HepG2 (cell line): ENCODE measurements around the gene AP5Z1. TPM values are rescaled to one million over a fixed set of nuclear protein-coding genes. Genes with fewer than 3 reads are reported as not detected.

Source experiments
- AGO2 ChIP-seq: fragments of 200-400 bp; formaldehyde crosslinking; optimal IDR thresholded peaks from 2 replicates; pipeline ENCODE3; 2017; ENCODE audit warnings: mild to moderate bottlenecking, low read depth, low read length, moderate library complexity
- ATAD3A ChIP-seq: sonication (generic); formaldehyde crosslinking; IDR thresholded peaks from 2 replicates; pipeline ENCODE4 v1.4.0; 2020; ENCODE audit warnings: missing genetic modification reagents
- CEBPG ChIP-seq: IDR thresholded peaks from 2 replicates; pipeline ENCODE4 v1.6.1; 2016
- ESRRA ChIP-seq: sonication (generic); formaldehyde crosslinking; IDR thresholded peaks from 2 replicates; pipeline ENCODE4 v1.5.1; 2020; ENCODE audit warnings: mild to moderate bottlenecking, low read depth, missing genetic modification reagents
- FOXA1 ChIP-seq, 2 experiments: fragments of 450-650 bp in 1 of 2; sonication (generic) in 1 of 2; formaldehyde crosslinking in 1 of 2; IDR thresholded peaks; 2 replicates each; pipeline versions ENCODE4 v1.4.0 to v1.6.1; 2016 to 2020; ENCODE audit warnings: missing genetic modification reagents in 1 of 2
- LCORL ChIP-seq, 2 experiments: fragments of 450-650 bp in 1 of 2; sonication (generic) in 1 of 2; formaldehyde crosslinking in 1 of 2; IDR thresholded peaks; 2 replicates each; pipeline versions ENCODE4 v1.5.0 to v1.6.1; 2017 to 2020; ENCODE audit warnings: antibody characterized with exemption in 1 of 2, missing genetic modification reagents in 1 of 2
- MTF1 ChIP-seq: sonication (generic); formaldehyde crosslinking; IDR thresholded peaks from 2 replicates; pipeline ENCODE4 v1.5.0; 2020; ENCODE audit warnings: missing genetic modification reagents
- RAD21 ChIP-seq: fragments of 450-650 bp; formaldehyde crosslinking; IDR thresholded peaks from 2 replicates; pipeline ENCODE4 v1.5.0; 2020; ENCODE audit warnings: mild to moderate bottlenecking
- RELA ChIP-seq: sonication (generic); formaldehyde crosslinking; IDR thresholded peaks from 2 replicates; pipeline ENCODE4 v1.4.0; 2020; ENCODE audit warnings: missing genetic modification reagents
- RXRA ChIP-seq: sonication (generic); formaldehyde crosslinking; IDR thresholded peaks from 2 replicates; pipeline ENCODE4 v1.5.1; 2020; ENCODE audit warnings: missing genetic modification reagents
- SAP130 ChIP-seq: IDR thresholded peaks from 2 replicates; pipeline ENCODE4 v1.6.1; 2016; ENCODE audit warnings: low read depth
- ZBTB1 ChIP-seq: sonication (generic); formaldehyde crosslinking; IDR thresholded peaks from 2 replicates; pipeline ENCODE4 v1.4.0; 2020; ENCODE audit warnings: missing genetic modification reagents, borderline replicate concordance
- ZFP36 ChIP-seq: fragments of 150-350 bp; IDR thresholded peaks from 2 replicates; pipeline ENCODE4 v1.6.1; 2018; ENCODE audit warnings: borderline replicate concordance, low read length, low read depth; ENCODE audit not compliant: partially characterized antibody
- ZFP36L1 ChIP-seq: sonication (generic); formaldehyde crosslinking; IDR thresholded peaks from 2 replicates; pipeline ENCODE4 v1.8.0; 2022; ENCODE audit warnings: mild to moderate bottlenecking, missing genetic modification reagents, moderate library complexity
- ZNF543 ChIP-seq: sonication (generic); formaldehyde crosslinking; IDR thresholded peaks from 2 replicates; pipeline ENCODE4 v1.4.0; 2020; ENCODE audit warnings: mild to moderate bottlenecking, missing genetic modification reagents
- polyA plus RNA-seq, 8 experiments: library from polyadenylated mRNA; depleted of rRNA in 3 of 8; stranded (reverse) in 7 of 8; unstranded in 1 of 8; fragments of >200 nt; fragmentation: Illumina TruSeq in 4 of 8; extraction: Trizol in 4 of 8; gene quantifications; 2 replicates each; pipeline versions ENCODE4 v1.2.1 to v1.2.3, GENCODE V29; 2011 to 2016; ENCODE audit warnings: low read depth in 4 of 8, missing spikeins in 1 of 8, mixed read lengths in 1 of 8; ENCODE audit not compliant: insufficient read depth in 1 of 8
- total RNA-seq, 5 experiments: library from RNA; depleted of rRNA; stranded (reverse); fragments of >200 nt; fragmentation: Illumina TruSeq; extraction: Trizol; gene quantifications; 2 replicates each; pipeline ENCODE4 v1.2.3, GENCODE V29; 2016; ENCODE audit warnings: low read depth in 1 of 5
- TF ChIP-seq, protein P1 (sequence below): sonication (generic); formaldehyde crosslinking; IDR thresholded peaks from 2 replicates; pipeline ENCODE4 v1.4.0; 2020; ENCODE audit warnings: mild to moderate bottlenecking, missing genetic modification reagents
- TF ChIP-seq, protein P2 (sequence below): sonication (generic); formaldehyde crosslinking; conservative IDR thresholded peaks from 2 replicates; pipeline ENCODE4 v1.4.0; 2020; ENCODE audit warnings: missing genetic modification reagents
- TF ChIP-seq, protein P3 (sequence below): IDR thresholded peaks from 2 replicates; pipeline ENCODE4 v1.6.1; 2016; ENCODE audit warnings: low read depth, borderline replicate concordance
- TF ChIP-seq, protein P4 (sequence below): sonication (generic); formaldehyde crosslinking; IDR thresholded peaks from 2 replicates; pipeline ENCODE4 v1.8.1; 2023; ENCODE audit warnings: mild to moderate bottlenecking, missing genetic modification reagents, borderline replicate concordance
- TF ChIP-seq, protein P5 (sequence below): sonication (generic); formaldehyde crosslinking; conservative IDR thresholded peaks from 2 replicates; pipeline ENCODE4 v1.4.0; 2020; ENCODE audit warnings: missing genetic modification reagents
- TF ChIP-seq, protein P6 (sequence below): sonication (generic); formaldehyde crosslinking; conservative IDR thresholded peaks from 2 replicates; pipeline ENCODE4 v1.5.0; 2020; ENCODE audit warnings: missing genetic modification reagents
- TF ChIP-seq, protein P7 (sequence below): sonication (generic); formaldehyde crosslinking; IDR thresholded peaks from 2 replicates; pipeline ENCODE4 v1.4.0; 2020; ENCODE audit warnings: missing genetic modification reagents

AP5Z1 gene
- total and polyA plus RNA-seq, 2 of the 13 experiments (the other 11 are each of a cell fraction or from before 2014, with no cell fraction given) = 9.3 to 15.1 TPM

DNA sequence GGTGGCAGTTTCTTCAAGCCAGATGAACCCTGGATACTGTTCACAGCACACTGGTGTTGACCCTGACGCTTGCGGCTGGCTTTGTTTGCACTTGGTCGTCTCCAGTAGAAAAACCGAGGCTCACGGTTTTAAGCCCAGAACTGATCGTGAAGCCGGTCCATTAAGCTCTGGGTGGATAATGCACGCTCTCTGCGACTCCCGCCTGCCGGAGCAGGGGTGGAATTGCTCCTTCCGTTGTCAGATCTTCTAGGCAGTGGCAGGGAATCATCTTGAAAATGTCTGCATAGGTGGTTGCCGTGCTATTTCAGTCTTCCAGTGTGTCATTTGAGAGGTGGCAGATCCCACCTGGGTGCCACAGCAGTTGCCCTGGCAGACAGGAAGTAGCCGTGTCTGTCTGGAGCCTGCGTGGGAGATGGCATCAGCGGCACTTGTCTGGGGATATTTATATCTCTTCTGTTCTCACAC lies 35.9 kb upstream of the AP5Z1 start (continued):
- TF ChIP-seq, protein P1, sequence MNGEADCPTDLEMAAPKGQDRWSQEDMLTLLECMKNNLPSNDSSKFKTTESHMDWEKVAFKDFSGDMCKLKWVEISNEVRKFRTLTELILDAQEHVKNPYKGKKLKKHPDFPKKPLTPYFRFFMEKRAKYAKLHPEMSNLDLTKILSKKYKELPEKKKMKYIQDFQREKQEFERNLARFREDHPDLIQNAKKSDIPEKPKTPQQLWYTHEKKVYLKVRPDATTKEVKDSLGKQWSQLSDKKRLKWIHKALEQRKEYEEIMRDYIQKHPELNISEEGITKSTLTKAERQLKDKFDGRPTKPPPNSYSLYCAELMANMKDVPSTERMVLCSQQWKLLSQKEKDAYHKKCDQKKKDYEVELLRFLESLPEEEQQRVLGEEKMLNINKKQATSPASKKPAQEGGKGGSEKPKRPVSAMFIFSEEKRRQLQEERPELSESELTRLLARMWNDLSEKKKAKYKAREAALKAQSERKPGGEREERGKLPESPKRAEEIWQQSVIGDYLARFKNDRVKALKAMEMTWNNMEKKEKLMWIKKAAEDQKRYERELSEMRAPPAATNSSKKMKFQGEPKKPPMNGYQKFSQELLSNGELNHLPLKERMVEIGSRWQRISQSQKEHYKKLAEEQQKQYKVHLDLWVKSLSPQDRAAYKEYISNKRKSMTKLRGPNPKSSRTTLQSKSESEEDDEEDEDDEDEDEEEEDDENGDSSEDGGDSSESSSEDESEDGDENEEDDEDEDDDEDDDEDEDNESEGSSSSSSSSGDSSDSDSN (CRISPR knock-in tag) = no peak
- TF ChIP-seq ZBTB1 (CRISPR knock-in tag) (no peak), FOXA1 (IDR thresholded peaks at IDR 0.05) (no peak), FOXA1 (CRISPR knock-in tag; IDR thresholded peaks at IDR 0.05) (peak; percentile 64; the same call in 1 of the 2 replicates), ESRRA (no peak), CEBPG (CRISPR knock-in tag) (no peak), SAP130 (CRISPR knock-in tag) (no peak; the same call in 1 of the 2 replicates), AGO2 (no peak), MTF1 (no peak), ZNF543 (no peak), ZFP36 (peak; percentile 34), RAD21 (CRISPR knock-in tag) (peak; percentile 60; the same call in 1 of the 2 replicates), LCORL (IDR thresholded peaks at IDR 0.05) (no peak), LCORL (CRISPR knock-in tag; IDR thresholded peaks at IDR 0.05) (0 out of 2 replicates have a peak, but pooled peaks have one; percentile 25), ZFP36L1 (CRISPR knock-in tag) (no peak), RXRA (peak; percentile 37; the same call in 1 of the 2 replicates), RELA (CRISPR knock-in tag) (no peak), ATAD3A (CRISPR knock-in tag) (no peak)
- TF ChIP-seq, protein P2, sequence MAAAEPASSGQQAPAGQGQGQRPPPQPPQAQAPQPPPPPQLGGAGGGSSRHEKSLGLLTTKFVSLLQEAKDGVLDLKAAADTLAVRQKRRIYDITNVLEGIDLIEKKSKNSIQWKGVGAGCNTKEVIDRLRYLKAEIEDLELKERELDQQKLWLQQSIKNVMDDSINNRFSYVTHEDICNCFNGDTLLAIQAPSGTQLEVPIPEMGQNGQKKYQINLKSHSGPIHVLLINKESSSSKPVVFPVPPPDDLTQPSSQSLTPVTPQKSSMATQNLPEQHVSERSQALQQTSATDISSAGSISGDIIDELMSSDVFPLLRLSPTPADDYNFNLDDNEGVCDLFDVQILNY (CRISPR knock-in tag) = no peak
- TF ChIP-seq, protein P3, sequence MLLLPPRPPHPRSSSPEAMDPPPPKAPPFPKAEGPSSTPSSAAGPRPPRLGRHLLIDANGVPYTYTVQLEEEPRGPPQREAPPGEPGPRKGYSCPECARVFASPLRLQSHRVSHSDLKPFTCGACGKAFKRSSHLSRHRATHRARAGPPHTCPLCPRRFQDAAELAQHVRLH (CRISPR knock-in tag) = peak; percentile 56; the same call in 1 of the 2 replicates
- TF ChIP-seq, protein P4, sequence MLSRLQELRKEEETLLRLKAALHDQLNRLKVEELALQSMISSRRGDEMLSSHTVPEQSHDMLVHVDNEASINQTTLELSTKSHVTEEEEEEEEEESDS (CRISPR knock-in tag) = no peak
- TF ChIP-seq, protein P5, sequence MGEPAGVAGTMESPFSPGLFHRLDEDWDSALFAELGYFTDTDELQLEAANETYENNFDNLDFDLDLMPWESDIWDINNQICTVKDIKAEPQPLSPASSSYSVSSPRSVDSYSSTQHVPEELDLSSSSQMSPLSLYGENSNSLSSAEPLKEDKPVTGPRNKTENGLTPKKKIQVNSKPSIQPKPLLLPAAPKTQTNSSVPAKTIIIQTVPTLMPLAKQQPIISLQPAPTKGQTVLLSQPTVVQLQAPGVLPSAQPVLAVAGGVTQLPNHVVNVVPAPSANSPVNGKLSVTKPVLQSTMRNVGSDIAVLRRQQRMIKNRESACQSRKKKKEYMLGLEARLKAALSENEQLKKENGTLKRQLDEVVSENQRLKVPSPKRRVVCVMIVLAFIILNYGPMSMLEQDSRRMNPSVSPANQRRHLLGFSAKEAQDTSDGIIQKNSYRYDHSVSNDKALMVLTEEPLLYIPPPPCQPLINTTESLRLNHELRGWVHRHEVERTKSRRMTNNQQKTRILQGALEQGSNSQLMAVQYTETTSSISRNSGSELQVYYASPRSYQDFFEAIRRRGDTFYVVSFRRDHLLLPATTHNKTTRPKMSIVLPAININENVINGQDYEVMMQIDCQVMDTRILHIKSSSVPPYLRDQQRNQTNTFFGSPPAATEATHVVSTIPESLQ (CRISPR knock-in tag) = no peak
- TF ChIP-seq, protein P6, sequence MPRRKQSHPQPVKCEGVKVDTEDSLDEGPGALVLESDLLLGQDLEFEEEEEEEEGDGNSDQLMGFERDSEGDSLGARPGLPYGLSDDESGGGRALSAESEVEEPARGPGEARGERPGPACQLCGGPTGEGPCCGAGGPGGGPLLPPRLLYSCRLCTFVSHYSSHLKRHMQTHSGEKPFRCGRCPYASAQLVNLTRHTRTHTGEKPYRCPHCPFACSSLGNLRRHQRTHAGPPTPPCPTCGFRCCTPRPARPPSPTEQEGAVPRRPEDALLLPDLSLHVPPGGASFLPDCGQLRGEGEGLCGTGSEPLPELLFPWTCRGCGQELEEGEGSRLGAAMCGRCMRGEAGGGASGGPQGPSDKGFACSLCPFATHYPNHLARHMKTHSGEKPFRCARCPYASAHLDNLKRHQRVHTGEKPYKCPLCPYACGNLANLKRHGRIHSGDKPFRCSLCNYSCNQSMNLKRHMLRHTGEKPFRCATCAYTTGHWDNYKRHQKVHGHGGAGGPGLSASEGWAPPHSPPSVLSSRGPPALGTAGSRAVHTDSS (CRISPR knock-in tag) = no peak
- TF ChIP-seq, protein P7, sequence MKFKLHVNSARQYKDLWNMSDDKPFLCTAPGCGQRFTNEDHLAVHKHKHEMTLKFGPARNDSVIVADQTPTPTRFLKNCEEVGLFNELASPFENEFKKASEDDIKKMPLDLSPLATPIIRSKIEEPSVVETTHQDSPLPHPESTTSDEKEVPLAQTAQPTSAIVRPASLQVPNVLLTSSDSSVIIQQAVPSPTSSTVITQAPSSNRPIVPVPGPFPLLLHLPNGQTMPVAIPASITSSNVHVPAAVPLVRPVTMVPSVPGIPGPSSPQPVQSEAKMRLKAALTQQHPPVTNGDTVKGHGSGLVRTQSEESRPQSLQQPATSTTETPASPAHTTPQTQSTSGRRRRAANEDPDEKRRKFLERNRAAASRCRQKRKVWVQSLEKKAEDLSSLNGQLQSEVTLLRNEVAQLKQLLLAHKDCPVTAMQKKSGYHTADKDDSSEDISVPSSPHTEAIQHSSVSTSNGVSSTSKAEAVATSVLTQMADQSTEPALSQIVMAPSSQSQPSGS (CRISPR knock-in tag) = no peak
